ENCODE results near the gene PMS2. TPM values are rescaled to one million over a fixed set of nuclear protein-coding genes. Genes with fewer than 3 reads are reported as not detected.

Gene PMS2
- total and polyA plus RNA-seq, 10 donors: 4.7 to 20.0 (median 14.2) TPM

DNA sequence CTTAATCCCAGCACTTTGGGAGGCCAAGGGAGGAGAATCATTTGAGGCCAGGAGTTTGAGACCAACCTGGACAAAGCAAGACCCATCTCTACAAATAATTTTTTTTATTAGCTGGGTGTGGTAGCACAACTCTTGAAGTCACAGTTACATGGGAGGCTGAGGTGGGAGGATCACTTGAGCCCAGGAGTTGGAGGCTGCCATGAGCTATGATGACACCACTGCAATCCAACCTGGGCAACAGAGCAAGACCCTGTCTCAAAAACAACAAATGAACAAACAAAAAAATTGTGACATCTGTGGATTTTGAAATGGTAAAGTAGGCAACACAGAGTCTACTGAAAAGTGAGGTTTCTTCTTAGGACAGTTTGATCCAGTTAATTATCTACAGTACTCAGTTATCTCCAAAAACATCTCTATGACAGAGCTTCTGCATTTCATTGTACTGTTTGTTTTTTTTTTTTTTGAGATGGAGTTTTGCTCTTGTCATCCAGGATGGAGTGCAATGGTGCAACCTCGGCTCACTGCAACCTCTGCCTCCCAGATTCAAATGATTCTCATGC, 19.0 kb upstream of the PMS2 start:
- Histone ChIP-seq H3K27ac (peak overlapping the region in 4 of 8 donors; percentile 73 to 94 (median 92)), H3K36me3 (peaks cover 3 to 100% (median 64%) of the 10 kb centered on the region in 6 donors), H3K9me3 (no peaks in the 10 kb centered on the region), H3K4me3 (no peak overlapping the region), H3K4me1 (peaks cover 15 to 45% (median 21%) of the 10 kb centered on the region in 6 donors), H3K27me3 (replicated peaks in 1 of 7) (no peaks in the 10 kb centered on the region)
- DNase-seq: peak; percentile 13
- TF ChIP-seq POLR2A (IDR thresholded peaks at IDR 0.05) (no peak), POLR2AphosphoS5 (IDR thresholded peaks at IDR 0.05) (no peak)
- TF ChIP-seq, protein P1, sequence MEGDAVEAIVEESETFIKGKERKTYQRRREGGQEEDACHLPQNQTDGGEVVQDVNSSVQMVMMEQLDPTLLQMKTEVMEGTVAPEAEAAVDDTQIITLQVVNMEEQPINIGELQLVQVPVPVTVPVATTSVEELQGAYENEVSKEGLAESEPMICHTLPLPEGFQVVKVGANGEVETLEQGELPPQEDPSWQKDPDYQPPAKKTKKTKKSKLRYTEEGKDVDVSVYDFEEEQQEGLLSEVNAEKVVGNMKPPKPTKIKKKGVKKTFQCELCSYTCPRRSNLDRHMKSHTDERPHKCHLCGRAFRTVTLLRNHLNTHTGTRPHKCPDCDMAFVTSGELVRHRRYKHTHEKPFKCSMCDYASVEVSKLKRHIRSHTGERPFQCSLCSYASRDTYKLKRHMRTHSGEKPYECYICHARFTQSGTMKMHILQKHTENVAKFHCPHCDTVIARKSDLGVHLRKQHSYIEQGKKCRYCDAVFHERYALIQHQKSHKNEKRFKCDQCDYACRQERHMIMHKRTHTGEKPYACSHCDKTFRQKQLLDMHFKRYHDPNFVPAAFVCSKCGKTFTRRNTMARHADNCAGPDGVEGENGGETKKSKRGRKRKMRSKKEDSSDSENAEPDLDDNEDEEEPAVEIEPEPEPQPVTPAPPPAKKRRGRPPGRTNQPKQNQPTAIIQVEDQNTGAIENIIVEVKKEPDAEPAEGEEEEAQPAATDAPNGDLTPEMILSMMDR (IDR thresholded peaks at IDR 0.05 in 8 of 11, conservative IDR thresholded peaks at IDR 0.05 in 3 of 11): no peak
- 75 to 92% (median 88%) methylated on average over 1 of the region's 1 CpG for WGBS, 5 donors
- intact Hi-C loops (cut with DNase I; ENCODE audit: low total_unique reads): no loop called here

DNA sequence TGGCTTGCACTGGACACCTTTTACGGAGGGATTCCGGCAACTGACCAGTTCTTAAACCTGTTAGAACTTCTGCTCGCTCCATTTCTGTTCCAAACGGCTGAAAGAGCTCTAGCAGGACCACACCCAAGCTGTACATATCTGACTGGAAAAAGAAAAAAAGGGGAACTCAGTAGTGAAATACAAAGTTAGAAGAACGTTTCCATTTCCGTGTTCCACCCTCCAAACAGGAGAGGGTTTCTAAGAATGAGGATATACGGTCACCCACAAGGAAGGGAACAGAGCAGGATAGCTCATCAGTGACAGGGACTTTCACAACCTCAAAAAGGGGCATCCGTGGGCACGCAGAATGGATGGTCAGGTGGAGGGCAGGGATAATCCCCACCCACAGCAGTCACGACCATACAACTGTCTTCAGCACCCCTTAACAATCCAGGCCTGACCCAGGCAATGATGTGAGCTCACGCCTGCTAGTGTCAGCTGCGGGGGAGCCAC, 18.0 kb upstream of the PMS2 start:
- TF ChIP-seq, protein P1 (IDR thresholded peaks at IDR 0.05 in 8 of 11, conservative IDR thresholded peaks at IDR 0.05 in 3 of 11): peak in 1 of 11 experiments; percentile 2
- TF ChIP-seq POLR2AphosphoS5 (IDR thresholded peaks at IDR 0.05) (no peak), POLR2A (IDR thresholded peaks at IDR 0.05) (no peak)
- intact Hi-C loops (cut with DNase I; ENCODE audit: low total_unique reads): no loop called here
- Histone ChIP-seq H3K27me3 (replicated peaks in 1 of 7) (no peaks in the 10 kb centered on the region), H3K4me1 (peaks cover 15 to 38% (median 21%) of the 10 kb centered on the region in 6 donors), H3K36me3 (peaks cover 3 to 100% (median 68%) of the 10 kb centered on the region in 6 donors), H3K9me3 (no peaks in the 10 kb centered on the region), H3K27ac (peak overlapping the region; percentile 73 to 94 (median 86)), H3K4me3 (peak overlapping the region in 7 of 8 donors; percentile 9 to 66 (median 31))
- WGBS, 5 donors: 41 to 63% (median 52%) methylated on average over 11 to 12 of the region's 12 CpGs
- peak; percentile 73 for DNase-seq

DNA sequence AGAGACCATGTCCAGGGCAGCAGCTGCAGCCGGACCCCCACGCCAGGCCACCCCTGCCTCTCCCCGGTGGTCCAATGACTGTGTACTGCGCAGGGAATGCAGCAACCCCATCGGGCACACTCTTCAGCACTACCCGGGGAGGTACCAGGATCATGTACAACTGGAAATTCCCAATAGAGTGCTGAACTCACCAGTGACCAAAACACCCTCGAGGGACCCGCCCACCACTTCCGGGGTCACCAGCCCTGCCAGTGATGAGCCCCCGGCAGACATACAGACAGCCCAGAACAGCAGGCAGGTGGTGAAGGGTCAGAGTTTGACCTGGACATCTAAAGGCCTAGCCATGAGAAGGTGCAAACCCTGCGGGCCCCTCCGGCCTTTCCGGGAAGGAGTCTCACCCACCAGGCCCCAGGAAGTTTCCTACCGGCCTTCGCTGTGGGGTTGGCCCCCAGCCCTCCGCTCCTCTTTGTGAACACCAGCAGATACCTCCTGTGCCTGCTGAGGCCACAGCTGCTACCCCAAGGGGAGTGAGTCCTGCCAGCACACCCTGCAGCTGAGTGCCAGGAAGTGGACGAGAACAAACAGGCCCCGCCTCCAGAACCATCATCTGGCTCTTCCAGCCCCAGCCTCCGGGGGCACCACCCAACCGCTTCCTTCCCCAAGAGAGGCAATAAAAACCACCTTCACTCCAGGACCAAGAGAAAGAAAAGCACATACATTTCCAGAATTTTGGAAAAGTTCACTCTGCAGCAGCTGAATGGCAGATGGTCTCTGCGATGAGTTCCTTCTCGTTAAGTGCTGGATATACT, 17.4 kb upstream of the PMS2 start:
- intact Hi-C loops (cut with DNase I; ENCODE audit: low total_unique reads): no loop called here
- Histone ChIP-seq H3K4me3 (peak overlapping the region; percentile 9 to 66 (median 30)), H3K9me3 (no peaks in the 10 kb centered on the region), H3K36me3 (peaks cover 3 to 100% (median 75%) of the 10 kb centered on the region in 6 donors), H3K27me3 (replicated peaks in 1 of 7) (no peaks in the 10 kb centered on the region), H3K27ac (peak overlapping the region; percentile 73 to 94 (median 86)), H3K4me1 (peaks cover 15 to 38% (median 21%) of the 10 kb centered on the region in 6 donors)
- WGBS, 5 donors: 54 to 63% (median 60%) methylated on average over 13 to 22 of the region's 22 CpGs
- TF ChIP-seq POLR2A (IDR thresholded peaks at IDR 0.05) (no peak), POLR2AphosphoS5 (IDR thresholded peaks at IDR 0.05) (peak; percentile 73 to 81 (median 77))
- TF ChIP-seq, protein P1 (IDR thresholded peaks at IDR 0.05 in 8 of 11, conservative IDR thresholded peaks at IDR 0.05 in 3 of 11): peak in 10 of 11 experiments; percentile 13 to 75 (median 49)
- DNase-seq: peak; percentile 94
